HG02678 (cell line): Measurements from ENCODE around the gene POTEJ.
"Not testable (repeated sequence)": the region's sequence is repeated elsewhere in the genome, so short reads cannot be mapped to it uniquely, and the experiment has no call there.

Experiments
- ATAC-seq: cut with Tn5 transposase; IDR thresholded peaks from one replicate; pipeline ENCODE4 v1.9.1; 2021; ENCODE audit warnings: mild to moderate bottlenecking, moderate library complexity; ENCODE audit not compliant: unreplicated experiment

POTEJ gene

GRCh38 chr2:130601648-130602302 lies 9.5 kb upstream of the POTEJ start:
- ATAC-seq, result not testable (repeated sequence)

- not testable (repeated sequence) for ATAC-seq
These were observed 2.8 kb upstream of the POTEJ start for GRCh38 chr2:130608276-130609001.

- ATAC-seq, result not testable (repeated sequence)
These were observed 2.0 kb upstream of the POTEJ start for GRCh38 chr2:130609002-130609920.

GRCh38 chr2:130610486-130610885 lies 754 bp upstream of the POTEJ start:
- not testable (repeated sequence) for ATAC-seq

- not testable (repeated sequence) for ATAC-seq
These were observed 17.7 kb downstream of the POTEJ start for GRCh38 chr2:130628784-130629475.

GRCh38 chr2:130638973-130639372 lies 27.7 kb downstream of the POTEJ start:
- not testable (repeated sequence) for ATAC-seq

GRCh38 chr2:130641688-130642087 lies 30.4 kb downstream of the POTEJ start:
- not testable (repeated sequence) for ATAC-seq

GRCh38 chr2:130649285-130649684 lies 38.0 kb downstream of the POTEJ start:
- not testable (repeated sequence) for ATAC-seq

- ATAC-seq, result not testable (repeated sequence)
These were observed 53.3 kb downstream of the POTEJ start for GRCh38 chr2:130664506-130664905.

- ATAC-seq, result not testable (repeated sequence)
These were observed 54.4 kb downstream of the POTEJ start for GRCh38 chr2:130665596-130665995.

- ATAC-seq, result not testable (repeated sequence)
These were observed 56.3 kb downstream of the POTEJ start for GRCh38 chr2:130667516-130667915.

GRCh38 chr2:130670026-130670745 lies 58.9 kb downstream of the POTEJ start:
- not testable (repeated sequence) for ATAC-seq

- peak; percentile 14 for ATAC-seq
These were observed 81.0 kb downstream of the POTEJ start for GRCh38 chr2:130692041-130692770.

GRCh38 chr2:130693474-130693873 lies 82.2 kb downstream of the POTEJ start:
- ATAC-seq, result not testable (repeated sequence)

- ATAC-seq, result not testable (repeated sequence)
These were observed 92.0 kb downstream of the POTEJ start for GRCh38 chr2:130703250-130703649.
